ENCODE measurements around the gene FXYD1. TPM values are rescaled to one million over a fixed set of nuclear protein-coding genes. Genes with fewer than 3 reads are reported as not detected.

FXYD1 gene
- total and polyA plus RNA-seq, 2 experiments from 2014 or later, result 1.5 to 26.8 TPM

GRCh38 chr19:35143231-35143715 is 4.6 kb downstream of the FXYD1 start, which contains the start of gene FXYD7:
Gene FXYD7, plus strand, starts transcription at chr19:35143255. Its CDS starts 79 bp downstream, at chr19:35143334.
- Mint-ChIP-seq H3K27ac (no peak within 1 kb of the TSS), H3K36me3 (ENCODE audit: low read depth) (0 out of 3 replicates have a peak, but pooled peaks cover 3% of the 10 kb centered on the region), H3K4me3 (peak within 1 kb of the TSS; percentile 76), H3K4me1 (peaks cover 37% of the 10 kb centered on the region), H3K9me3 (no peaks in the 10 kb centered on the region; the same call in 1 of the 3 replicates), H3K27me3 (ENCODE audit: insufficient read depth, low read depth, poor library complexity) (peaks cover 38% of the 10 kb centered on the region)
- 0 out of 2 replicates have a peak, but pooled peaks cover 4% of the 10 kb centered on the region for H4K20me1 ChIP-seq (replicated peaks; ENCODE audit: insufficient read depth)
- peak; percentile 64 for DNase-seq (ENCODE audit: low spot score)
- H3K27ac ChIP-seq (ENCODE audit: low read depth), result peak within 1 kb of the TSS; percentile 83
- peak within 1 kb of the TSS; percentile 83 for H2AFZ ChIP-seq
- peaks cover 20% of the 10 kb centered on the region for H3K27me3 ChIP-seq (ENCODE audit: insufficient read depth)
- ATAC-seq, result peak; percentile 2; the same call in 2 of the 3 replicates
- H3K36me3 ChIP-seq (ENCODE audit: insufficient read depth), result no peaks in the 10 kb centered on the region
- H3K9me2 ChIP-seq (ENCODE audit: insufficient read depth), result no peaks in the 10 kb centered on the region
- peak within 1 kb of the TSS; percentile 99 for H3K4me2 ChIP-seq
- H3K4me1 ChIP-seq (ENCODE audit: insufficient read depth), result peaks cover 30% of the 10 kb centered on the region
- peaks cover 7% of the 10 kb centered on the region; the same call in 1 of the 2 replicates for H3F3A ChIP-seq (replicated peaks; ENCODE audit: low read depth)
- TF ChIP-seq EZH2phosphoT487 (IDR thresholded peaks at IDR 0.05; ENCODE audit: unreplicated experiment) (no peak), NANOG (IDR thresholded peaks at IDR 0.05; ENCODE audit: borderline replicate concordance) (no peak), ZNF114 (CRISPR knock-in tag; IDR thresholded peaks at IDR 0.05) (no peak), ETS1 (IDR thresholded peaks at IDR 0.05) (no peak), JUNB (IDR thresholded peaks at IDR 0.05; ENCODE audit: unreplicated experiment) (no peak), EZH2 (IDR thresholded peaks at IDR 0.05; ENCODE audit: low read depth, unreplicated experiment) (no peak), STAT1 (IDR thresholded peaks at IDR 0.05; ENCODE audit: unreplicated experiment) (no peak), ZNF331 (CRISPR knock-in tag; IDR thresholded peaks at IDR 0.05; ENCODE audit: low read depth) (no peak)
- TF ChIP-seq, protein P1, sequence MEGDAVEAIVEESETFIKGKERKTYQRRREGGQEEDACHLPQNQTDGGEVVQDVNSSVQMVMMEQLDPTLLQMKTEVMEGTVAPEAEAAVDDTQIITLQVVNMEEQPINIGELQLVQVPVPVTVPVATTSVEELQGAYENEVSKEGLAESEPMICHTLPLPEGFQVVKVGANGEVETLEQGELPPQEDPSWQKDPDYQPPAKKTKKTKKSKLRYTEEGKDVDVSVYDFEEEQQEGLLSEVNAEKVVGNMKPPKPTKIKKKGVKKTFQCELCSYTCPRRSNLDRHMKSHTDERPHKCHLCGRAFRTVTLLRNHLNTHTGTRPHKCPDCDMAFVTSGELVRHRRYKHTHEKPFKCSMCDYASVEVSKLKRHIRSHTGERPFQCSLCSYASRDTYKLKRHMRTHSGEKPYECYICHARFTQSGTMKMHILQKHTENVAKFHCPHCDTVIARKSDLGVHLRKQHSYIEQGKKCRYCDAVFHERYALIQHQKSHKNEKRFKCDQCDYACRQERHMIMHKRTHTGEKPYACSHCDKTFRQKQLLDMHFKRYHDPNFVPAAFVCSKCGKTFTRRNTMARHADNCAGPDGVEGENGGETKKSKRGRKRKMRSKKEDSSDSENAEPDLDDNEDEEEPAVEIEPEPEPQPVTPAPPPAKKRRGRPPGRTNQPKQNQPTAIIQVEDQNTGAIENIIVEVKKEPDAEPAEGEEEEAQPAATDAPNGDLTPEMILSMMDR (conservative IDR thresholded peaks at IDR 0.05; ENCODE audit: low read depth in 2 of 2), result no peak
- TF ChIP-seq, protein P2, sequence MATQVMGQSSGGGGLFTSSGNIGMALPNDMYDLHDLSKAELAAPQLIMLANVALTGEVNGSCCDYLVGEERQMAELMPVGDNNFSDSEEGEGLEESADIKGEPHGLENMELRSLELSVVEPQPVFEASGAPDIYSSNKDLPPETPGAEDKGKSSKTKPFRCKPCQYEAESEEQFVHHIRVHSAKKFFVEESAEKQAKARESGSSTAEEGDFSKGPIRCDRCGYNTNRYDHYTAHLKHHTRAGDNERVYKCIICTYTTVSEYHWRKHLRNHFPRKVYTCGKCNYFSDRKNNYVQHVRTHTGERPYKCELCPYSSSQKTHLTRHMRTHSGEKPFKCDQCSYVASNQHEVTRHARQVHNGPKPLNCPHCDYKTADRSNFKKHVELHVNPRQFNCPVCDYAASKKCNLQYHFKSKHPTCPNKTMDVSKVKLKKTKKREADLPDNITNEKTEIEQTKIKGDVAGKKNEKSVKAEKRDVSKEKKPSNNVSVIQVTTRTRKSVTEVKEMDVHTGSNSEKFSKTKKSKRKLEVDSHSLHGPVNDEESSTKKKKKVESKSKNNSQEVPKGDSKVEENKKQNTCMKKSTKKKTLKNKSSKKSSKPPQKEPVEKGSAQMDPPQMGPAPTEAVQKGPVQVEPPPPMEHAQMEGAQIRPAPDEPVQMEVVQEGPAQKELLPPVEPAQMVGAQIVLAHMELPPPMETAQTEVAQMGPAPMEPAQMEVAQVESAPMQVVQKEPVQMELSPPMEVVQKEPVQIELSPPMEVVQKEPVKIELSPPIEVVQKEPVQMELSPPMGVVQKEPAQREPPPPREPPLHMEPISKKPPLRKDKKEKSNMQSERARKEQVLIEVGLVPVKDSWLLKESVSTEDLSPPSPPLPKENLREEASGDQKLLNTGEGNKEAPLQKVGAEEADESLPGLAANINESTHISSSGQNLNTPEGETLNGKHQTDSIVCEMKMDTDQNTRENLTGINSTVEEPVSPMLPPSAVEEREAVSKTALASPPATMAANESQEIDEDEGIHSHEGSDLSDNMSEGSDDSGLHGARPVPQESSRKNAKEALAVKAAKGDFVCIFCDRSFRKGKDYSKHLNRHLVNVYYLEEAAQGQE (IDR thresholded peaks at IDR 0.05; ENCODE audit: unreplicated experiment), result no peak
- TF ChIP-seq, protein P3, sequence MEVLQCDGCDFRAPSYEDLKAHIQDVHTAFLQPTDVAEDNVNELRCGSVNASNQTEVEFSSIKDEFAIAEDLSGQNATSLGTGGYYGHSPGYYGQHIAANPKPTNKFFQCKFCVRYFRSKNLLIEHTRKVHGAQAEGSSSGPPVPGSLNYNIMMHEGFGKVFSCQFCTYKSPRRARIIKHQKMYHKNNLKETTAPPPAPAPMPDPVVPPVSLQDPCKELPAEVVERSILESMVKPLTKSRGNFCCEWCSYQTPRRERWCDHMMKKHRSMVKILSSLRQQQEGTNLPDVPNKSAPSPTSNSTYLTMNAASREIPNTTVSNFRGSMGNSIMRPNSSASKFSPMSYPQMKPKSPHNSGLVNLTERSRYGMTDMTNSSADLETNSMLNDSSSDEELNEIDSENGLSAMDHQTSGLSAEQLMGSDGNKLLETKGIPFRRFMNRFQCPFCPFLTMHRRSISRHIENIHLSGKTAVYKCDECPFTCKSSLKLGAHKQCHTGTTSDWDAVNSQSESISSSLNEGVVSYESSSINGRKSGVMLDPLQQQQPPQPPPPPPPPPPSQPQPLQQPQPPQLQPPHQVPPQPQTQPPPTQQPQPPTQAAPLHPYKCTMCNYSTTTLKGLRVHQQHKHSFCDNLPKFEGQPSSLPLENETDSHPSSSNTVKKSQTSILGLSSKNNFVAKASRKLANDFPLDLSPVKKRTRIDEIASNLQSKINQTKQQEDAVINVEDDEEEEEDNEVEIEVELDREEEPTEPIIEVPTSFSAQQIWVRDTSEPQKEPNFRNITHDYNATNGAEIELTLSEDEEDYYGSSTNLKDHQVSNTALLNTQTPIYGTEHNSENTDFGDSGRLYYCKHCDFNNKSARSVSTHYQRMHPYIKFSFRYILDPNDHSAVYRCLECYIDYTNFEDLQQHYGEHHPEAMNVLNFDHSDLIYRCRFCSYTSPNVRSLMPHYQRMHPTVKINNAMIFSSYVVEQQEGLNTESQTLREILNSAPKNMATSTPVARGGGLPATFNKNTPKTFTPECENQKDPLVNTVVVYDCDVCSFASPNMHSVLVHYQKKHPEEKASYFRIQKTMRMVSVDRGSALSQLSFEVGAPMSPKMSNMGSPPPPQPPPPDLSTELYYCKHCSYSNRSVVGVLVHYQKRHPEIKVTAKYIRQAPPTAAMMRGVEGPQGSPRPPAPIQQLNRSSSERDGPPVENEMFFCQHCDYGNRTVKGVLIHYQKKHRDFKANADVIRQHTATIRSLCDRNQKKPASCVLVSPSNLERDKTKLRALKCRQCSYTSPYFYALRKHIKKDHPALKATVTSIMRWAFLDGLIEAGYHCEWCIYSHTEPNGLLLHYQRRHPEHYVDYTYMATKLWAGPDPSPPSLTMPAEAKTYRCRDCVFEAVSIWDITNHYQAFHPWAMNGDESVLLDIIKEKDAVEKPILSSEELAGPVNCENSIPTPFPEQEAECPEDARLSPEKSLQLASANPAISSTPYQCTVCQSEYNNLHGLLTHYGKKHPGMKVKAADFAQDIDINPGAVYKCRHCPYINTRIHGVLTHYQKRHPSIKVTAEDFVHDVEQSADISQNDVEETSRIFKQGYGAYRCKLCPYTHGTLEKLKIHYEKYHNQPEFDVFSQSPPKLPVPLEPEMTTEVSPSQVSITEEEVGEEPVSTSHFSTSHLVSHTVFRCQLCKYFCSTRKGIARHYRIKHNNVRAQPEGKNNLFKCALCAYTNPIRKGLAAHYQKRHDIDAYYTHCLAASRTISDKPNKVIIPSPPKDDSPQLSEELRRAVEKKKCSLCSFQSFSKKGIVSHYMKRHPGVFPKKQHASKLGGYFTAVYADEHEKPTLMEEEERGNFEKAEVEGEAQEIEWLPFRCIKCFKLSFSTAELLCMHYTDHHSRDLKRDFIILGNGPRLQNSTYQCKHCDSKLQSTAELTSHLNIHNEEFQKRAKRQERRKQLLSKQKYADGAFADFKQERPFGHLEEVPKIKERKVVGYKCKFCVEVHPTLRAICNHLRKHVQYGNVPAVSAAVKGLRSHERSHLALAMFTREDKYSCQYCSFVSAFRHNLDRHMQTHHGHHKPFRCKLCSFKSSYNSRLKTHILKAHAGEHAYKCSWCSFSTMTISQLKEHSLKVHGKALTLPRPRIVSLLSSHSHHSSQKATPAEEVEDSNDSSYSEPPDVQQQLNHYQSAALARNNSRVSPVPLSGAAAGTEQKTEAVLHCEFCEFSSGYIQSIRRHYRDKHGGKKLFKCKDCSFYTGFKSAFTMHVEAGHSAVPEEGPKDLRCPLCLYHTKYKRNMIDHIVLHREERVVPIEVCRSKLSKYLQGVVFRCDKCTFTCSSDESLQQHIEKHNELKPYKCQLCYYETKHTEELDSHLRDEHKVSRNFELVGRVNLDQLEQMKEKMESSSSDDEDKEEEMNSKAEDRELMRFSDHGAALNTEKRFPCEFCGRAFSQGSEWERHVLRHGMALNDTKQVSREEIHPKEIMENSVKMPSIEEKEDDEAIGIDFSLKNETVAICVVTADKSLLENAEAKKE (CRISPR knock-in tag; IDR thresholded peaks at IDR 0.05), result no peak
- H3K79me2 ChIP-seq (replicated peaks; ENCODE audit: insufficient read depth), result no peaks in the 10 kb centered on the region
- peak within 1 kb of the TSS; percentile 89 for H3K4me3 ChIP-seq
